ENCODE measurements around the gene TSSC4. TPM values are rescaled to one million over a fixed set of nuclear protein-coding genes. Genes with fewer than 3 reads are reported as not detected.

The TSSC4 gene
- polyA plus RNA-seq, 5 donors: 17.6 to 39.0 (median 22.6) TPM

DNA sequence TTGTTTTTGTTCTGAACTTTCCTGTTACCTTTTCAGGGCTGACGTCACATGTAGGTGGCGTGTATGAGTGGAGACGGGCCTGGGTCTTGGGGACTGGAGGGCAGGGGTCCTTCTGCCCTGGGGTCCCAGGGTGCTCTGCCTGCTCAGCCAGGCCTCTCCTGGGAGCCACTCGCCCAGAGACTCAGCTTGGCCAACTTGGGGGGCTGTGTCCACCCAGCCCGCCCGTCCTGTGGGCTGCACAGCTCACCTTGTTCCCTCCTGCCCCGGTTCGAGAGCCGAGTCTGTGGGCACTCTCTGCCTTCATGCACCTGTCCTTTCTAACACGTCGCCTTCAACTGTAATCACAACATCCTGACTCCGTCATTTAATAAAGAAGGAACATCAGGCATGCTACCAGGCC is 3.5 kb upstream of the TSSC4 start:
- DNase-seq: no peak

DNA sequence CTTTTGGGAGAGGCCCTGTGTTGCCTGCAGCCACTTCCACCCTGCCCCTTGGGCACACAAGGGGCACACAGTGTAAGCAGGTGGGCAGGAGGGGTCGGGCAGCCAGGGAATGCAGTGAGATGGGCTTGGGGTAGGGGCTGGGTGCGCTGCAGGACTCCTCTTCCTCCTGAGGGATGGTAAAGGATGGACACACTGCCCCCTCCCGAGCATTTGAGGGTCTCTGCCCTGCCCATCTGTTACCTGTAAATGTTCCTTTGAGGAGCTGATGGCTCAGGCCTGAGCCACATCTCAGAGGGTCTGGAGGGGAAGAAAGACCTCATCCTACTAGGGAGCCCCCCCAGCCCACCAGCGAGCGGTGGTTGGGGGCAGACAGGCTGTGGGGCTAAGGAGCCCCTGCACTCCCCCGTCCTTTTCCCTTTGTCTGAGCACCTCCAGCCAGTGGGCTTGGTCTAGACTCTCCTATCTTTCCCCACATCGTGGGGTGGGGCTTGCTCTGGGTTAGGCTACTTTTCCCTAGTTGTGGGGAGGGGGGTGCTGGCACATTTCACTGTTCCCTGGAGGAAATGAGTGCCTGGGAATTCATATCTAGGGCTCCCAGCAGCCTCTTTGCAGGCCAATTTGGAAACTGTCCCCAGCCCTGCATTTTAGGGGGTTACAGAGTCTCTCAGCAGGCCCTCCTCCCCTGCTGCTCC is 1.7 kb upstream of the TSSC4 start:
- DNase-seq: no peak

DNA sequence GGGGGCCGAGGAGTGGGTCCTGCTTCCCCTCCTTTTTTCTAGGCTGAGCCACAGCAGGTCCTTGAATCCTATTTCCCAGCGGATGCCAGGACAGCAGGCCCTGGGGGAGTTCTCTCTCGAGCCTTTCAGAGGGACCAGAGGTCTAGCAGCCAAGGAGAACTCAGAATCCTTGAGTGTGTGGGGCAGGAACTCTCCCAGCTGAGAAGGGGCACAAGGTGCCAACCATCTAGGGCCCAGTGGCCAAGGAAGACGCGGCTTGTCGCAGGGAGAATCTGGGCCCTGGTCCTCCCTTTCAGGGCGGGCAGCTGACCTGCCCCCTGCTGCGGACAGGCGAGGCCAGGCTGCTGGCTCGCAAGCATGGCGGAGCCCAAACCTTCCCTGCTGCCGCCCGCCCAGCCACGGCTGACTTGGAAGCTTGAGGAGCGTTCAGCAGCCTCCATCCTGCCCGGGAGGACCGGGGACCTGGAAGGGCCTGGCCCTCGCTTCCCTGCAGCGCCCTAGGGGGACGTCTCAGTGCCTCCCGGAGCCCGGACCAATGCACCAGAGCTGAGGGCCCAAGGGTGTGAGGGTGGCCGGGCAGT is 972 bp upstream of the TSSC4 start:
- no peak for DNase-seq

DNA sequence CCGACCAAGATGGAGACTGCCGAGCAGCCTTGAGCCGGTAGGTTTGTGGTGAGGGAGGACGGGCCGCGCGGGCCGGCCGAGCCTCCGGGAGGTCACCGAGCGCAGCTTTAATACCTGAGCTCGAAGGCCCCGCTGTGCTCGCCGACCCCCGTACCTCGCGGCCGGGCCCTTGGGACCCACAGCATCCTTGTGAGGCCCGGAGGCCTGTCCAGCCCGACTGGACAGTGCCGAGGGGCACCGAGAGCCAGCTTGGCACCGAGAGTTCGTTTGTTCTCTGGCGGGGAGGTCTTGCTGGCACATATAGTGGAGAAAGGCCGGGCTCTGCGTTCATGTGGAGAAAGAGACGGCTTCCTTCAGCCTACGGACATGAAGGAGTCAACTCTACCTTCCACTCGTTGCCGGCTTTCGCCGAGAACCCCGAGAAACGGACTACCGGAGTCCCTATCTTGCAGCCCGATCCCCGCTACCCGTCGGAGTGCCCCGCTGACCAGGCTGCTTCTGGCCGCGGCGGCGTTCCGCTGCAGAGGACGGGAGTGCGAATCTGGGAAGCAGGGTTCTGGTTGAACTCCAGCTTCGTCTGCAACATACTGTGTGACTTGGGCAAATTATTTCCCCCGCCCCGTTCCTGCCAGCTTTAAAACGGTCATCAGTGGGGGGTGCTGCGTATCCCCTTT is 349 bp downstream of the TSSC4 start:
- no peak for DNase-seq

DNA sequence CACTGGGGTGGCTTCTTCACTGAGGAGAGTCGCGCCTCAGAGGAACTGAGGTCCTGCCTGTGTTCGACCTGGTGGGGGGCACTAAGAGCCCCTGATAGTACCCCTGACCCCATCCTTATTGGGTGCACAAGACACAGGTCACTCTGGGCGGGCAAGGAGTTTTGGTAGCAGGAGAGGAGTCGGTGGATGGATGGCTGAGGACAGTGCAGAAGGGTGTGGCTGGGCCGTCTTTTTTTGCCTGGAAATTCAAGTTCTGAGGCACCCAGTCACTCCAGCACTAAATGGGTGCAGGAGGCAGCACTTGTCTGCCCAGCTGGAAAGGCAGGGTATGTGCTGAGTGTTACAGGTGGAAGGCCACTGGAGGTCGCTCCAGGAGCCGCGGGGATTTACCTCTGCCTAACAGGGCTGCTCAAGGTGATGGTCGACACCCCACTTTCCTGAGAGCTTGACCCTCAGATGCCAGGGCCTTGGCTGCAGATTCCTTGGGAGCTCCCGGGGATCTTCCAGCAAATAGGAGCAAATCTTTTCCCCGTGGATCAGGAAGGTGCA is 960 bp downstream of the TSSC4 start:
- DNase-seq: no peak

DNA sequence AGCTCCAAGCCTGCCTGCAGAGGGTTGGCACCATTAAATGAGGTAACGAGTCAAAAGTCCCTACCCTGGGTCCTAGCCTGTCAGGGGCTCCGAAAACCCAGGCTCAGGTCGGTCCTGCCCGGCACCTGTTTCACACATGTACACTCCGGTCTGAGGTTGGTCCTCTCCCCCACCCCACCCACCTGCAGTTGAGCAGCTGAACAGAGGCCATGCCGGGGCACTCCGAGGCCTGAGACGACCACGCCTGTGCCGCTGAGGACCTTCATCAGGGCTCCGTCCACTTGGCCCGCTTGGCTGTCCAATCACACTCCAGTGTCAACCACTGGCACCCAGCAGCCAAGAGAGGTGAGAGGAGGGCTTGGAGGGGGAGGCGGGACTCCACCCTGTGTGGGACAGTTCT is 1.6 kb downstream of the TSSC4 start:
- DNase-seq: no peak

DNA sequence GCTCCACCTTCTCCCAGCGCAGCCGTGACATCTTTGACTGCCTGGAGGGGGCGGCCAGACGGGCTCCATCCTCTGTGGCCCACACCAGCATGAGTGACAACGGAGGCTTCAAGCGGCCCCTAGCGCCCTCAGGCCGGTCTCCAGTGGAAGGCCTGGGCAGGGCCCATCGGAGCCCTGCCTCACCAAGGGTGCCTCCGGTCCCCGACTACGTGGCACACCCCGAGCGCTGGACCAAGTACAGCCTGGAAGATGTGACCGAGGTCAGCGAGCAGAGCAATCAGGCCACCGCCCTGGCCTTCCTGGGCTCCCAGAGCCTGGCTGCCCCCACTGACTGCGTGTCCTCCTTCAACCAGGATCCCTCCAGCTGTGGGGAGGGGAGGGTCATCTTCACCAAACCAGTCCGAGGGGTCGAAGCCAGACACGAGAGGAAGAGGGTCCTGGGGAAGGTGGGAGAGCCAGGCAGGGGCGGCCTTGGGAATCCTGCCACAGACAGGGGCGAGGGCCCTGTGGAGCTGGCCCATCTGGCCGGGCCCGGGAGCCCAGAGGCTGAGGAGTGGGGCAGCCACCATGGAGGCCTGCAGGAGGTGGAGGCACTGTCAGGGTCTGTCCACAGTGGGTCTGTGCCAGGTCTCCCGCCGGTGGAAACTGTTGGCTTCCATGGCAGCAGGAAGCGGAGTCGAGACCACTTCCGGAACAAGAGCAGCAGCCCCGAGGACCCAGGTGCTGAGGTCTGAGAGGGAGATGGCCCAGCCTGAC is 2.5 kb downstream of the TSSC4 start:
- no peak for DNase-seq

DNA sequence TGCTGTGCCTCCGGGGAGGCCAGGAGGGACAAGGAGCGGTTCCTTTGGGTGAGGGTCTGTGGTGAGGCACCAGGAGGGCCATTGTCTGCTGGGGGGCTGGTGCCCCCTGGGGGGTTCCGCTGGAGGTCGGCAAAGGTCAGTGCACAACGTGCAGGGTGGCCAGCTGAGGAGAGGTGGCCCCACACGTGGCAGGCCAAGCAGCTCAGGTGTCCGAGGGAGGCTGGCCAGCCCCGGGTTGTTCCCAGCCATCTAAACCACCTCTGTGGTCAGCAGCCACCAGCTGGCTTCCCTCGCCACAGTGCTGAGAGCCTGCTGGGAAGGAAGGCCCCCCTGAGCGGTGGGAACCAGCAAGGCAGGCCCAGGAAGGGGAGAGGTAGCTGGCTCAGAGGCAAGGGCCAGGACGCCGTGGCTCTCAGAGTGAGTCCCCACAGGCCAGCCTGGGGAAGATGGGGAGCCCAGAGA is 4.2 kb downstream of the TSSC4 start:
- no peak for DNase-seq

DNA sequence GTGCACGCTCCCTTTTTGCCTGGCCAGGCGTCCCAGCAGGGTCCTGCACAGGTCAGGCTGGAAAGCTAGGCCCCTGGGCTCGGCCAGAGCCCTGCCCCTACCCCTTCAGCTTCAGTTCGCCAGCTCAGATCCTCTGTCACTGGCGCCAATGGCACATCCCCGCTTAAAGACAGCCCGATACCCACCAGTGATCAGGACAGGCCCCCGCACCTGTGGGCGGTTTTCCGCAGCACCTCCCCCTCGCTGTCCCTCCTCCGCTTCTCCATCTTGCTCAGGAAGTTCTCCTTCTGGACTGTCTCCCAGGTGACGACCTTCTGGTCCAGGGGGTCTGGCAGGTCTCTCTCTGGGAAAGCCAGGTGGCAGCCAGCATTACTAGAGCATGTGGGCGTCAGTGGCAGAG is 5.9 kb downstream of the TSSC4 start:
- no peak for DNase-seq

DNA sequence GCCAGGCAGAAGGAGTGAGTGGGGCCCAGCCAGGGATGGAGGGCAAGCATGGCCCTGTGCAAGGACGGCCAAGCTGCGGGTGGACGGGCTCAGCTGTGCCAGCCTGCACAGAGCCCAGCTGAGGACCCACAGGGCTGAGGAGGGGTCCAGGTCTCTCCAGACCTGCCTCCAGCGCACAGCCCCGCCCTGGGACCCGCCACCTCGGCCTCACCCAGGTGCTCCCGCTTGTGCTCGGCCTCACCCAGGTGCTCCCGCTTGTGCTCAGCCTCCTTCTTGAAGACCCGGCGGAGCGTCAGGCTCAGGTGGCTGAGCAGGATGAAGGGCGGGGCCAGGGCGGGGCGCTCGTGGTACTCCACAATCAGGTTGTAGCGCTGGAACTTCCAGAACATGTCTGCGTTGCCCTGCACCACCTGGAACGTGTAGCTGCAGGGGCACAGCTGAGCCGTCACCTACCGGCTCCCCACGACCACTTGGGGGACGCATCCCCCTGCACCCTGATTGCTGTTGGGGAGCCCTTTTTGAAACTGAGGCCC is 6.4 kb downstream of the TSSC4 start:
- no peak for DNase-seq

DNA sequence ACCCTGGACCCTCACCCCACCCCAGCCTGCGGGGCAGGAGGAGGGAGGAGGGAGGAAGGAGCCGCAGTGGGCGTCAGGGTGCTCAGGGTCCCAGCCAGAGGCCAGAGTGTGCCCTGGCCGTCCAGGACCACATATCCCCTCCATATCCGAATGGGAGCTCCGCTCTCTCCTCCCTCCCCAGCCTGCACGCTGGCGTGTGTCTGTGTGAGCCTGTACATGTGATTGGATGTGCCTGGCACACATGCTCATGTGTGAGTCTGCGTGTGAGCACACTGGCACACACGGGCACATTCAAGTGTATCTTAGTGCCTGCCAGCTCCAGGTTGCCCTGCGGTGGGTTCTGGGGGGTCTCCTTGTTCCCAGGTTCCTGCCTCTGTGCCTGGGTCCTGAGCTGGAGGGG is 8.1 kb downstream of the TSSC4 start:
- no peak for DNase-seq

DNA sequence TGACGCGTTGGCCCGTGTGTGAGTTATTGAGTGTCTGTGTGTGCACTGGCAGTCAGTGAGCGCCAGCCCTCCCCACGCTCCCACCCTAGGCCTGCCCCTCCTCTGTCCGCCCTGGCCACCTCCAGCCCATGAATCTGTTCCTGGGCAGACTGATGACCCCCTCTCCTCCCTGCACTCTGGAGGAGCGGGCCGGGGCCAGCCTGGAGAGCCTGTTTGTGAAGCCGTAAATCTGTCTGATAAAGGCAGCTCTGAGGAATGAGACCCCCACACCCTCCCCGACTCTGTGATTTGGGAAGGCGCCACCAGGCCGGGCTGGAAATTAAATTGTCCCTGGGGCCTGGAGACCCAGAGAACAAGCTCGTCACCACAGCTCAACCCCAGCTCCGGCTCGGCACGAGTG is 8.6 kb downstream of the TSSC4 start:
- no peak for DNase-seq

DNA sequence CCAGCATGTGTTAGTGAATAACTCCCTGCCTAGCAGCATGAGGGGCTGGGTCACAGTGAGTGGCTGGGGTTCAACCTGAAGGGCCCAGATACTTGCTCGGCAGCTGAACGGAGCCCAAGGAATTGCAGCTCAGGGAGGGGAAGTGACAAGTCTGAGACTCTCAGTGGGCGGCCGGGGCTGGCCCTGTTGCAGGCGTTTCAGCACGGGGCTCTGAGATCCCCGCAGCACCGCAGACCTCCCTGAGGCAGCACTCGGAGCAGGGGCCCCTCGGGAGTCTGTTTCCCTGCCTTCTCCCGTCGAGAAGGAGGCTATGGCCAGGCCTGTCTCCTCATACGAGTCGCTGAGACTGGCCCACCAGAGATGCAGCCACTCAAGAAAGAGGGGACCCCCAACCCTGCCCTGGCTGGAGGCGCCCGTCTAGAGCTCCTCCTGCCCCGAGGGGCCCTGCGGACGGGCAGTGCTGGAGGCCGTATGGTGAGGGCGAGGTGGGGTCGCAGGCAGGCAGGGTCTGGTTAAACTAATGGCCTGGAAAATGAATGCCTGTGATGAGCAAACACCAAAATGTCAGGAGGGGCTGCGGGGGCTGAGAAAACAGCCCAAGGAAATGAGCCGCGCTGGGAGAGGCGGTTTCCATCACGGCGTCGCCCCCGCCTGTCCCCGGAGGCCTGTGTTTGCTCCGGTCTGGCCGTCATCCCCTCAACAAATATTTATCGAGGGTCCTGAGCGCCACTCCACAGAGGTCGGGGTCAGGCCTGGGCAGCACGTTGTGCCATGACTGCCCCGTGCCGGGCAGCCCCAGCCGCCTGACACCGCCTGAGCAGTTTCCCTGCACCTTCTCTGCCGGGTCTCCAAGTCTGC is 9.3 kb downstream of the TSSC4 start:
- no peak for DNase-seq

DNA sequence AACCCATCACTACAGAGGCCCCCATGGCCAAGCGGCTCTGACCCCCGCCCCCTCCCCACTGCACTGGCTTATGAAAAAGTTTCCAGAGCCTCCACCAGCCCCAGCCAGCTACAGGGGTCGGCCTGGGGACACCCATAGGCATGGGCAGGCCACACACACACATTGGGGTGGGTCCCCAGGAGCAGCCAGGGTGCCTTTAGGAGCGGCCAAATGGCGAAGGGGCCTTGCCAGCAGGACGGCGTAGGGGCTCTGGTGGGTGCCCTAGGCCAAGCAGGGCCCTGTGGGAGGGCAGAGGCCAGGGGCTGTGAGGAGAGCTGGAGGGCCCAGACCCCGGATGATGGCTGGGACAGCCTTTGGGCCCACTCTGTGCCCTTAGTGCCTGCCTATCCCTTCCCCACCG is 10.1 kb downstream of the TSSC4 start:
- no peak for DNase-seq

DNA sequence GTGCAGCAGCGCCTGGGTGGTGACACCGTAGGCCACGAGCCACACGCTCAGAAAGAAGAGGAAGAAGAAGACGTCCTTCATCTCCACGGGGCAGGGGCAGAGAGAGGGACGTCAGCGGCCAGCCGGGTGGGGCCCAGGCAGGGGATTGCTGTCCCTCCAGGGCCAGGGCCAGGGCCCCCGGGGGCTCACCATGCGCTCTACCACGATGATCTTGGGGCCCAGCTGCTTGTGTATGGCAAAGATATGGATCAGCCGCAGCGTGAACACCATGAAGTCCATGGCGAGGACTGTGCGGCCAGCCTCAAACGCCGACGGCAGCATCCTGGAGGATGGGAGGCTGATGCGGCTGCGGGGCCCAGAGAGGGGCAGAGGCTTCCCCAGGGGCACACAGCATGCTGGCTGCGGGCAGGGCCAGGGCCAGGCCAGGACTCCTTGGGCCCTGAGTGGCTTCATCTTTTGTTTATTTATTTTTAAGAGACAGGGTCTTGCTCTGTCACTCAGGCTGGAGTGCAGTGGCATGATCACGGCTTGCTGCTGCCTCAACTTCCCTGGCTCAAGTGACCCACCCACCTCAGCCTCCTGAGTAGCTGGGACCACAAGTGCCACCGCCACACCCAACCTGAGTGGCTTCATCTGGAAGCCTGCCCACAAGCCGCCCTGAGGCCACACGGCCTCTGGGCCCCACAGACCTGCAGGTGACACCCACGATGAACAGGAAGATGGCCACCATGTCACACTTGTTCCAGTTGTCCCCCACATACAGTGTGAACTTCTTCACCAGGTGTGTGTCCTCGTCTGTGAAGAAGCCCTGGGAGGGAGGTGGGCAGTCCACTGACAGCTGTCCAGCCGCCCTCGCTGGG is 11.1 kb downstream of the TSSC4 start:
- DNase-seq: no peak

DNA sequence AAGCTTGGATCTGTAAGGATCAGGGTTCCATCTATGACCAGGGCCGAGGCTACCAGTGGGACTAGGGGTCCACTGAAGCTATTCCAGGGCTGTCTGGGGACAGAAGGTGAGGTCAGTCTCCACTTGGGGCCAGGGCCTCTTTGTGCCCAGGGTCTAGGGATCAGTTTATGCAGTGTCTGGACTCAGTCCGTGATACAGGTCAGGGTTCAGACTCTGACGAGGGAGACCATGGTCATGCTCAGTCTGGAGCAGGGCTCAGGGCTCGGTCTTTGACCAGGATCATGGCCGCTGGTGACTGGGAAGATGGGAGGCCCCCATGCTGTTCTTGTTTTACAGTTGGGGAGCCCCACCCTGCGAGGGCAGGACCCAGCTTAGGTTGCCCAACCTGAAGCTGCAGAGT is 11.8 kb downstream of the TSSC4 start:
- no peak for DNase-seq

DNA sequence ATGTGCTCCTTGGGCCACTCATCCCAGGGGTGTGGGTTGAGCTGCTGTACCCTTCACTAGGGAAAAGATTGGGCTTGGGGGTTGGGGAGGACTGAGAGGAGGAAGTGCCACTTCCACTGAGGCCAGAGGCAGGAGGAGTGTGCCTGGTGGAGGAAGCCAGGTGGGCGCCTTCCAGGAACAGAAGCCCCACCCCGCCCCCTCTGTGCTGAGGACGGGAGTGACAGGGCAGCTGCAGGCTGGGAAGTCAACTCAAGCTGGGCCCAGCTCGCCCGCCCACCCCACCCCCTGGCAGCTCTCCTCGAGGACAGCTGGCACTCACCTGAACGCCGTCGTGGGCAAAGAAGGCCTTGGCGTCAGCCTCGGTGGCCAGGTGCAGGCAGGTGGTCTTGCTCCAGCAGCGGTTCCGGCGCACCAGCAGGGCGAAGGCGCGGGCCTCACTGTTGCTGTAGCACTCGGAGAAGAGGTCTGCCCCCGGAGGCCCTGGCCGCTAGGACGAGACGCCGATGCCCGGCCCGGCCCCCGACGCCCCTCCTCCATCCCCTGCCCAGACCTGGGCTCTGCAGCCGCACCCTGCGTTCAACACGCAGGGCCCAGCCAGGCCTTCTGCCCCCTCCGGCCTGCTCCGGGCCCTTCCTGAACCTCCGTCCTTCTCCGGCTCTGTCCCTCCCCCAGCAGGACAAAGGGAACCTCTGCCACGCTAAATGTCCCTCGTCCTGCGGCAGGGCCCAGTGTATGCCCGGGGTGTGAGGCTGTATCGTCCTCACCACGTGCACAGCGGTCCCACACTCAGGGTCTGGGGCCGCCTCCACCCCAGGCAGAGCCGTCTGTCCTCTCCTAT is 13.4 kb downstream of the TSSC4 start:
- DNase-seq: no peak

DNA sequence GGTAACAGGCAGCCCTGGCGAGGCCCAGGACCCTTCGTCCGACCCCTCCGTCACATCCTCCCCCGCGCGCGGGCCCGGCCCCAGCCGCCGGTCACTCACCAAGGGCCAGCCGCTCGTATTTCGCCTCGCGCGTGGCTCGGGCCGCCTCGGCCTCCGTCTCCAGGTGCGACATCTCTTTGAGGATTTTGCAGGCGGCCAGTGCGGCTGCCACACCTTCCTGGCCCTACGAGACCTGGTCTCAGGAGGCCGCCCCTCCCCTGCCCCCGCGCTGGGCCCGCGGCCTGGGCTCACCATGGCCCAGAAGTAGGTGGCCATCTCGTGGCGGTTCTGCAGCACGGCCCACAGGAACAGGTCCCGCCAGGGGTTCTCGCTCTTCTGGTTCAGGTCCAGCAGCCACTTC is 14.1 kb downstream of the TSSC4 start:
- DNase-seq: no peak

DNA sequence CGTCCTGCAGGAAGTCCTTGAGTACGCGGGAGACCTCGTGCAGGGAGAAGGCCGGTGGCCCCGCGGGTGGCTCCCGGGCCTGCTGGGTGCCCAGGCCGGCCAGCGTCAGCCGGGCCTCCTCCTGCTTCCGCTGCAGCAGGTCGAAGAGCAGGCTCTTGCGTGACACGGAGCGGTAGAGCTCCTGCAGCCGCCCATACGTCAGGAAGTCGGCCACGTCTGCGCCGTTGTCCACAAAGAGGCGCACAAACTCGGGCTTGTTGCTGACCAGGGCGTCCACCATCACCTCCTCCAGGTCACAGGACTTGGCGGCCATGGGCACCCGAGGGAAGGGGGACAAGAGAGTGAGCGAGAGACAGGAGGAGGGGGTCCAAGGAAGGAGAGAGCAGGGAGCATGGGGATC is 14.6 kb downstream of the TSSC4 start:
- no peak for DNase-seq

All from right lung (tissue), 5 donors.